Progenitor cell of endocrine pancreas (in vitro differentiated cells): ENCODE results near the gene ITGA4. TPM values are rescaled to one million over a fixed set of nuclear protein-coding genes. Genes with fewer than 3 reads are reported as not detected.

ENCODE experiments used
- DNase-seq: peaks from one replicate; pipeline ENCODE4 v3.0.0; 2021; ENCODE audit warnings: low spot score; ENCODE audit not compliant: unreplicated experiment
- H3K27ac Mint-ChIP-seq: 2 replicates; pipeline ENCODE4 v1.8.0; 2021; ENCODE audit warnings: mild to moderate bottlenecking, moderate library complexity, mixed read lengths
- H3K27me3 Mint-ChIP-seq: 2 replicates; pipeline ENCODE4 v1.8.0; 2021; ENCODE audit warnings: mixed read lengths
- H3K36me3 Mint-ChIP-seq: 2 replicates; pipeline ENCODE4 v1.8.0; 2022; ENCODE audit warnings: mixed read lengths; ENCODE audit not compliant: insufficient read depth
- H3K4me1 Mint-ChIP-seq: 2 replicates; pipeline ENCODE4 v1.8.0; 2021; ENCODE audit warnings: low read depth, mixed read lengths
- H3K4me3 Mint-ChIP-seq: 2 replicates; pipeline ENCODE4 v1.8.0; 2021; ENCODE audit warnings: low read depth, mild to moderate bottlenecking, moderate library complexity, mixed read lengths
- H3K9me3 Mint-ChIP-seq: 2 replicates; pipeline ENCODE4 v1.8.0; 2021; ENCODE audit warnings: low read depth, mixed read lengths
- total RNA-seq: library from RNA; stranded (reverse); gene quantifications from 2 replicates; pipeline ENCODE4 v1.2.1, GENCODE V29; 2021
- TF ChIP-seq, protein P1 (sequence below): fragments of 200-600 bp; sonication (generic); IDR thresholded peaks from one replicate; pipeline ENCODE4 v1.5.0; 2021; ENCODE audit warnings: antibody characterized with exemption, mild to moderate bottlenecking; ENCODE audit not compliant: unreplicated experiment

ITGA4 gene
- total RNA-seq, 1 donor from 2014 or later: 0.96 TPM

GRCh38 chr2:181431674-181432073, 25.5 kb upstream of the ITGA4 start:
- TF ChIP-seq, protein P1, sequence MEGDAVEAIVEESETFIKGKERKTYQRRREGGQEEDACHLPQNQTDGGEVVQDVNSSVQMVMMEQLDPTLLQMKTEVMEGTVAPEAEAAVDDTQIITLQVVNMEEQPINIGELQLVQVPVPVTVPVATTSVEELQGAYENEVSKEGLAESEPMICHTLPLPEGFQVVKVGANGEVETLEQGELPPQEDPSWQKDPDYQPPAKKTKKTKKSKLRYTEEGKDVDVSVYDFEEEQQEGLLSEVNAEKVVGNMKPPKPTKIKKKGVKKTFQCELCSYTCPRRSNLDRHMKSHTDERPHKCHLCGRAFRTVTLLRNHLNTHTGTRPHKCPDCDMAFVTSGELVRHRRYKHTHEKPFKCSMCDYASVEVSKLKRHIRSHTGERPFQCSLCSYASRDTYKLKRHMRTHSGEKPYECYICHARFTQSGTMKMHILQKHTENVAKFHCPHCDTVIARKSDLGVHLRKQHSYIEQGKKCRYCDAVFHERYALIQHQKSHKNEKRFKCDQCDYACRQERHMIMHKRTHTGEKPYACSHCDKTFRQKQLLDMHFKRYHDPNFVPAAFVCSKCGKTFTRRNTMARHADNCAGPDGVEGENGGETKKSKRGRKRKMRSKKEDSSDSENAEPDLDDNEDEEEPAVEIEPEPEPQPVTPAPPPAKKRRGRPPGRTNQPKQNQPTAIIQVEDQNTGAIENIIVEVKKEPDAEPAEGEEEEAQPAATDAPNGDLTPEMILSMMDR: no peak
- H3K27ac Mint-ChIP-seq: no peak overlapping the region
- H3K4me3 Mint-ChIP-seq: no peak overlapping the region
- DNase-seq: no peak
- no peaks in the 10 kb centered on the region for H3K27me3 Mint-ChIP-seq
- peaks cover 8% of the 10 kb centered on the region for H3K9me3 Mint-ChIP-seq
- H3K4me1 Mint-ChIP-seq: peaks cover 4% of the 10 kb centered on the region
- no peaks in the 10 kb centered on the region for H3K36me3 Mint-ChIP-seq

DNA sequence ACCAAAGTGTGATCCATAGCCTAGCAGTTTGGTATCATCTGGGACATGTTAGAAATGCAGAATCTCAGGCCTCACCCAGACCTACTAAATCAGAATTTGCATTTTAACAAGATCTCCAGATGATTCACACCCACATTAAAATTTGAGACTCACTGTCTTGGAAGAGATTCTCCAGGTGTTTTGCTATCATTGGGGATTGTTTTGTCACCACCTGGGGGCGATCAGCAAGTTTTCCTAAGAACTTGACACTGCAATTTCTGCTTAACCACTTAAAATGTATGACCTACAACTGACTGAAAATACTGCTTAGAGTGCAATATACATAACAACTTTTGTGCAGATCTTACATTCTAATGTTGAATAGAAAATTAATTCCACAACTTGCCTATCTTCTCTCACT, 18.9 kb upstream of the ITGA4 start:
- TF ChIP-seq, protein P1: peak; percentile 26

GRCh38 chr2:181440344-181440743, 16.8 kb upstream of the ITGA4 start:
- Mint-ChIP-seq H3K27me3 (peaks cover 12% of the 10 kb centered on the region), H3K9me3 (no peaks in the 10 kb centered on the region), H3K36me3 (no peaks in the 10 kb centered on the region), H3K4me3 (no peak overlapping the region), H3K27ac (no peak overlapping the region), H3K4me1 (no peaks in the 10 kb centered on the region)
- TF ChIP-seq, protein P1: no peak
- no peak for DNase-seq

More for the DNA sequence above, 18.9 kb upstream of the ITGA4 start:
- no peak for DNase-seq
- Mint-ChIP-seq H3K4me1 (no peaks in the 10 kb centered on the region), H3K36me3 (no peaks in the 10 kb centered on the region), H3K4me3 (no peak overlapping the region), H3K27ac (no peak overlapping the region), H3K27me3 (peaks cover 6% of the 10 kb centered on the region), H3K9me3 (peaks cover 8% of the 10 kb centered on the region)

DNA sequence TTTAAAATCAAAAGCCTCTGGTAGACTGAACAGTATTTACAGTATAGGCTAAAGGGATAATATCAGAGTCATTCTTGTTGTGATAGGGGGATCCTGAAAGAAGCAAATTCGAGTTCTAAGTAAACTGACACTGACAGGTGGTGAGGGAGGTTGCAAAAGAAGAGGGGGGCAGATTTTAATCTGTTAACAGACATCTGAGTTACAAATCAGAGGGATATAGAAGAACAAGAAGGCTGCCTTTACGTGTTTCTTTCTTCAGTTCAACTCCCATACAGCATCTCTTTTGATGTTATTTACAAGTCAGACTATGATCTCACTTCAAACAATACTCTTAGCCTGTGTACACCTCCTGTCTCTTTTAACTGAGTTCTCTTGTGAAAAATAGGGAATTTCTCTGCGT, 16.3 kb upstream of the ITGA4 start:
- Mint-ChIP-seq H3K27ac (no peak overlapping the region), H3K36me3 (no peaks in the 10 kb centered on the region), H3K4me1 (no peaks in the 10 kb centered on the region), H3K4me3 (no peak overlapping the region), H3K27me3 (peaks cover 12% of the 10 kb centered on the region), H3K9me3 (no peaks in the 10 kb centered on the region)
- TF ChIP-seq, protein P1: no peak
- DNase-seq: no peak

GRCh38 chr2:181441670-181442069, 15.5 kb upstream of the ITGA4 start:
- TF ChIP-seq, protein P1: no peak
- no peaks in the 10 kb centered on the region for H3K9me3 Mint-ChIP-seq
- no peaks in the 10 kb centered on the region for H3K36me3 Mint-ChIP-seq
- H3K27me3 Mint-ChIP-seq: peaks cover 12% of the 10 kb centered on the region
- no peak overlapping the region for H3K4me3 Mint-ChIP-seq
- no peaks in the 10 kb centered on the region for H3K4me1 Mint-ChIP-seq
- H3K27ac Mint-ChIP-seq: no peak overlapping the region
- DNase-seq: no peak
